ENCODE data around the gene CDC27.

DNA sequence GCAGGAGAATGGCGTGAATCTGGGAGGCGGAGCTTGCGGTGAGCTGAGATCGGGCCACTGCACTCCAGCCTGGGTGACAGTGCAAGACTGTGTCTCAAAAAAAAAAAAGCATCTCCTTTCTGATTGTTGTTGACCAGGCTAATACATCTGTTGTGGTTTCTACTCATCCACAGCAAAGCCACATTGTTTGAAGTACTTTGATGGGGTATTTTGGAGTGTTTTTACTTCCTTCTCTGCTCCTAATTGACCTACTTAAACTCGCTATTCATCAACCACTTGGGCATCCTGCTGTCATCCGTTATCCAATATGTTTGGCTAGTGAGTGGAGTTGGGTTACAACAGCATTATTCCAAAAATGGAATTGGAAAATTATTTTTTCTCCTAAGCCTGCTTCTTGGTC lies 3.5 kb upstream of the CDC27 start:
- TF ChIP-seq, protein P1, sequence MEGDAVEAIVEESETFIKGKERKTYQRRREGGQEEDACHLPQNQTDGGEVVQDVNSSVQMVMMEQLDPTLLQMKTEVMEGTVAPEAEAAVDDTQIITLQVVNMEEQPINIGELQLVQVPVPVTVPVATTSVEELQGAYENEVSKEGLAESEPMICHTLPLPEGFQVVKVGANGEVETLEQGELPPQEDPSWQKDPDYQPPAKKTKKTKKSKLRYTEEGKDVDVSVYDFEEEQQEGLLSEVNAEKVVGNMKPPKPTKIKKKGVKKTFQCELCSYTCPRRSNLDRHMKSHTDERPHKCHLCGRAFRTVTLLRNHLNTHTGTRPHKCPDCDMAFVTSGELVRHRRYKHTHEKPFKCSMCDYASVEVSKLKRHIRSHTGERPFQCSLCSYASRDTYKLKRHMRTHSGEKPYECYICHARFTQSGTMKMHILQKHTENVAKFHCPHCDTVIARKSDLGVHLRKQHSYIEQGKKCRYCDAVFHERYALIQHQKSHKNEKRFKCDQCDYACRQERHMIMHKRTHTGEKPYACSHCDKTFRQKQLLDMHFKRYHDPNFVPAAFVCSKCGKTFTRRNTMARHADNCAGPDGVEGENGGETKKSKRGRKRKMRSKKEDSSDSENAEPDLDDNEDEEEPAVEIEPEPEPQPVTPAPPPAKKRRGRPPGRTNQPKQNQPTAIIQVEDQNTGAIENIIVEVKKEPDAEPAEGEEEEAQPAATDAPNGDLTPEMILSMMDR (IDR thresholded peaks at IDR 0.05): no peak
- TF ChIP-seq POLR2A (IDR thresholded peaks at IDR 0.05): no peak
